SK-N-SH (cell line): ENCODE results near the gene KMT2E.

Source experiments
- CHD2 ChIP-seq: fragments of 150-350 bp; IDR thresholded peaks from 2 replicates; pipeline ENCODE4 v1.6.1; 2018; ENCODE audit warnings: low read length; ENCODE audit not compliant: partially characterized antibody
- ELF1 ChIP-seq: IDR thresholded peaks from 2 replicates; pipeline ENCODE4 v1.4.0; 2012
- EP300 ChIP-seq, 2 experiments: IDR thresholded peaks; 2 replicates each; pipeline versions ENCODE4 v1.4.0 to v1.6.1; 2012; ENCODE audit warnings: borderline replicate concordance in 1 of 2, low read depth in 1 of 2, low read length in 1 of 2
- EZH2phosphoT487 ChIP-seq: fragments of 200-600 bp; sonication (generic); IDR thresholded peaks from 2 replicates; pipeline ENCODE4 v1.6.1; 2017; ENCODE audit warnings: low read depth, mixed run types, mild to moderate bottlenecking, antibody characterized with exemption, moderate library complexity, borderline replicate concordance
- JUND ChIP-seq: IDR thresholded peaks from 2 replicates; pipeline ENCODE4 v1.4.0; 2012
- MXI1 ChIP-seq: IDR thresholded peaks from 2 replicates; pipeline ENCODE4 v1.6.1; 2012; ENCODE audit warnings: mild to moderate bottlenecking, low read depth, low read length, improper control_type of control experiment
- POLR2AphosphoS5 ChIP-seq: IDR thresholded peaks from 2 replicates; pipeline ENCODE4 v1.6.1; 2012; ENCODE audit warnings: low read depth, low read length
- TAF1 ChIP-seq: IDR thresholded peaks from 2 replicates; pipeline ENCODE4 v1.6.1; 2012; ENCODE audit warnings: low read depth, mild to moderate bottlenecking, low read length, moderate library complexity, borderline replicate concordance
- YY1 ChIP-seq: IDR thresholded peaks from 2 replicates; pipeline ENCODE4 v1.4.0; 2012; ENCODE audit warnings: low read depth, mild to moderate bottlenecking
- TF ChIP-seq, protein P1 (sequence below): fragments of 200-600 bp; sonication (generic); IDR thresholded peaks from 2 replicates; pipeline ENCODE4 v1.6.1; 2017; ENCODE audit warnings: antibody characterized with exemption, mild to moderate bottlenecking, moderate library complexity
- TF ChIP-seq, protein P2 (sequence below): fragments of 150-350 bp; IDR thresholded peaks from 2 replicates; pipeline ENCODE4 v1.6.1; 2017; ENCODE audit warnings: antibody characterized with exemption, low read length, low read depth, borderline replicate concordance

DNA sequence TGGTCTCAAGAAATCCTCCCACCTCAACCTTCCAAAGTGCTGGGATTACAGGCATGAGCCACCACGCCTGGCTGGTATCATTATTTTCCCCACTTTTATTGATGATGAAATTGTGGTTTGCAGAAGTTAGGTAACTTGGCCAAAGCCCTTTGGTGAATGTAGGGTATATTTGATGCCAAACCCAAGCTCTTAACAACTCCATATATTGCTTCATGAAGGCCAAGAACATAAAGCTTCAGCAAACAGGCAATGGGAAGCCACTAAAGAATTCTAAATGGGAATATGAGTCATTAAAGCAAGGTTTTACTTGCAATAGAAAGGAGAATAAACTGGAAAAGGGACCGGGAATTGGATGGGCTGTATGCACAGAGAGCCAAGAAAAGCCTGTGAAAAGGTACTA is 142.7 kb downstream of the KMT2E start:
- TF ChIP-seq YY1: no peak
- no peak for TF ChIP-seq ELF1
- TF ChIP-seq EZH2phosphoT487: no peak
- no peak for TF ChIP-seq POLR2AphosphoS5
- TF ChIP-seq, protein P1, sequence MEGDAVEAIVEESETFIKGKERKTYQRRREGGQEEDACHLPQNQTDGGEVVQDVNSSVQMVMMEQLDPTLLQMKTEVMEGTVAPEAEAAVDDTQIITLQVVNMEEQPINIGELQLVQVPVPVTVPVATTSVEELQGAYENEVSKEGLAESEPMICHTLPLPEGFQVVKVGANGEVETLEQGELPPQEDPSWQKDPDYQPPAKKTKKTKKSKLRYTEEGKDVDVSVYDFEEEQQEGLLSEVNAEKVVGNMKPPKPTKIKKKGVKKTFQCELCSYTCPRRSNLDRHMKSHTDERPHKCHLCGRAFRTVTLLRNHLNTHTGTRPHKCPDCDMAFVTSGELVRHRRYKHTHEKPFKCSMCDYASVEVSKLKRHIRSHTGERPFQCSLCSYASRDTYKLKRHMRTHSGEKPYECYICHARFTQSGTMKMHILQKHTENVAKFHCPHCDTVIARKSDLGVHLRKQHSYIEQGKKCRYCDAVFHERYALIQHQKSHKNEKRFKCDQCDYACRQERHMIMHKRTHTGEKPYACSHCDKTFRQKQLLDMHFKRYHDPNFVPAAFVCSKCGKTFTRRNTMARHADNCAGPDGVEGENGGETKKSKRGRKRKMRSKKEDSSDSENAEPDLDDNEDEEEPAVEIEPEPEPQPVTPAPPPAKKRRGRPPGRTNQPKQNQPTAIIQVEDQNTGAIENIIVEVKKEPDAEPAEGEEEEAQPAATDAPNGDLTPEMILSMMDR: no peak
- no peak for TF ChIP-seq EP300 (IDR thresholded peaks at IDR 0.05; ENCODE audit: borderline replicate concordance in 1 of 2, low read depth in 1 of 2, low read length in 1 of 2)
- no peak for TF ChIP-seq TAF1
- TF ChIP-seq, protein P2, sequence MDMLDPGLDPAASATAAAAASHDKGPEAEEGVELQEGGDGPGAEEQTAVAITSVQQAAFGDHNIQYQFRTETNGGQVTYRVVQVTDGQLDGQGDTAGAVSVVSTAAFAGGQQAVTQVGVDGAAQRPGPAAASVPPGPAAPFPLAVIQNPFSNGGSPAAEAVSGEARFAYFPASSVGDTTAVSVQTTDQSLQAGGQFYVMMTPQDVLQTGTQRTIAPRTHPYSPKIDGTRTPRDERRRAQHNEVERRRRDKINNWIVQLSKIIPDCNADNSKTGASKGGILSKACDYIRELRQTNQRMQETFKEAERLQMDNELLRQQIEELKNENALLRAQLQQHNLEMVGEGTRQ: no peak
- TF ChIP-seq CHD2: no peak
- no peak for TF ChIP-seq JUND
- TF ChIP-seq MXI1: no peak
